HepG2 (cell line): ENCODE results near the gene CTXN1. TPM values are rescaled to one million over a fixed set of nuclear protein-coding genes. Genes with fewer than 3 reads are reported as not detected.

Source experiments
- ARID2 ChIP-seq: sonication (generic); formaldehyde crosslinking; IDR thresholded peaks from 2 replicates; pipeline ENCODE4 v1.8.1; 2022; ENCODE audit warnings: mild to moderate bottlenecking, missing genetic modification reagents, borderline replicate concordance
- CBX1 ChIP-seq: IDR thresholded peaks from one replicate; pipeline ENCODE4 v1.6.1; 2016; ENCODE audit warnings: antibody characterized with exemption, low read depth
- DNMT1 ChIP-seq: sonication (generic); formaldehyde crosslinking; IDR thresholded peaks from 2 replicates; pipeline ENCODE4 v1.5.1; 2020; ENCODE audit warnings: mild to moderate bottlenecking, missing genetic modification reagents
- FOXA1 ChIP-seq, 2 experiments: fragments of 450-650 bp in 1 of 2; sonication (generic) in 1 of 2; formaldehyde crosslinking in 1 of 2; IDR thresholded peaks; 2 replicates each; pipeline versions ENCODE4 v1.4.0 to v1.6.1; 2016 to 2020; ENCODE audit warnings: missing genetic modification reagents in 1 of 2
- FOXO4 ChIP-seq: sonication (generic); formaldehyde crosslinking; conservative IDR thresholded peaks from 2 replicates; pipeline ENCODE4 v1.8.1; 2023; ENCODE audit warnings: missing genetic modification reagents
- GATAD2A ChIP-seq: IDR thresholded peaks from 2 replicates; pipeline ENCODE4 v1.6.1; 2016
- HES4 ChIP-seq: sonication (generic); formaldehyde crosslinking; IDR thresholded peaks from 2 replicates; pipeline ENCODE4 v1.9.0; 2021; ENCODE audit warnings: mild to moderate bottlenecking, missing genetic modification reagents, borderline replicate concordance
- IKZF5 ChIP-seq: IDR thresholded peaks from 2 replicates; pipeline ENCODE4 v1.6.1; 2018; ENCODE audit warnings: missing genetic modification reagents, mild to moderate bottlenecking, missing compliant biosample characterization
- ISX ChIP-seq: sonication (generic); formaldehyde crosslinking; conservative IDR thresholded peaks from 2 replicates; pipeline ENCODE4 v1.5.0; 2020; ENCODE audit warnings: missing genetic modification reagents
- JUN ChIP-seq: sonication (generic); formaldehyde crosslinking; IDR thresholded peaks from 2 replicates; pipeline ENCODE4 v1.4.0; 2020; ENCODE audit warnings: mild to moderate bottlenecking, missing genetic modification reagents
- KLF16 ChIP-seq, 2 experiments: sonication (generic) in 1 of 2; formaldehyde crosslinking in 1 of 2; IDR thresholded peaks; 2 replicates each; pipeline versions ENCODE4 v1.6.1 to v1.8.0; 2016 to 2023; ENCODE audit warnings: missing genetic modification reagents in 2 of 2, missing compliant biosample characterization in 1 of 2
- MBD4 ChIP-seq: IDR thresholded peaks from 2 replicates; pipeline ENCODE4 v1.6.1; 2012; ENCODE audit warnings: low read length, inconsistent platforms, borderline replicate concordance
- POLR2AphosphoS2 ChIP-seq: IDR thresholded peaks from 2 replicates; pipeline ENCODE4 v1.6.1; 2011; ENCODE audit warnings: low read depth, low read length, improper control_type of control experiment
- RAD51 ChIP-seq: fragments of 450-650 bp; IDR thresholded peaks from 2 replicates; pipeline ENCODE4 v1.6.1; 2016; ENCODE audit warnings: borderline replicate concordance
- RBFOX2 ChIP-seq: fragments of 200-400 bp; formaldehyde crosslinking; IDR thresholded peaks from 2 replicates; pipeline ENCODE4 v1.6.1; 2017; ENCODE audit warnings: low read depth, mild to moderate bottlenecking, low read length
- SIX4 ChIP-seq: sonication (generic); formaldehyde crosslinking; IDR thresholded peaks from 2 replicates; pipeline ENCODE4 v1.4.0; 2020; ENCODE audit warnings: missing genetic modification reagents
- SRSF1 ChIP-seq: fragments of 200-400 bp; formaldehyde crosslinking; optimal IDR thresholded peaks from 2 replicates; pipeline ENCODE3; 2017; ENCODE audit warnings: mild to moderate bottlenecking, low read depth, low read length, moderate library complexity
- TBX3 ChIP-seq: fragments of 450-650 bp; IDR thresholded peaks from 2 replicates; pipeline ENCODE4 v1.6.1; 2017; ENCODE audit warnings: antibody characterized with exemption, mild to moderate bottlenecking, inconsistent platforms, borderline replicate concordance
- ZBTB46 ChIP-seq: sonication (generic); formaldehyde crosslinking; IDR thresholded peaks from 2 replicates; pipeline ENCODE4 v1.4.0; 2020; ENCODE audit warnings: mild to moderate bottlenecking, missing genetic modification reagents, borderline replicate concordance
- ZFP36L2 ChIP-seq: sonication (generic); formaldehyde crosslinking; IDR thresholded peaks from 2 replicates; pipeline ENCODE4 v1.4.0; 2020; ENCODE audit warnings: missing genetic modification reagents
- ZNF160 ChIP-seq: sonication (generic); formaldehyde crosslinking; IDR thresholded peaks from 2 replicates; pipeline ENCODE4 v1.8.0; 2022; ENCODE audit warnings: mild to moderate bottlenecking, inconsistent platforms, missing genetic modification reagents
- ZNF317 ChIP-seq: sonication (generic); formaldehyde crosslinking; IDR thresholded peaks from 2 replicates; pipeline ENCODE4 v1.5.0; 2020; ENCODE audit warnings: mild to moderate bottlenecking, missing genetic modification reagents
- ZNF484 ChIP-seq: sonication (generic); formaldehyde crosslinking; IDR thresholded peaks from 2 replicates; pipeline ENCODE4 v1.5.1; 2020; ENCODE audit warnings: mild to moderate bottlenecking, low read depth, missing genetic modification reagents, borderline replicate concordance
- ZNF850 ChIP-seq: sonication (generic); formaldehyde crosslinking; conservative IDR thresholded peaks from 2 replicates; pipeline ENCODE4 v1.9.0; 2021; ENCODE audit warnings: mild to moderate bottlenecking, missing genetic modification reagents
- ZSCAN22 ChIP-seq: sonication (generic); formaldehyde crosslinking; IDR thresholded peaks from 2 replicates; pipeline ENCODE4 v1.4.0; 2020; ENCODE audit warnings: mild to moderate bottlenecking, missing genetic modification reagents
- polyA plus RNA-seq, 8 experiments: library from polyadenylated mRNA; depleted of rRNA in 3 of 8; stranded (reverse) in 7 of 8; unstranded in 1 of 8; fragments of >200 nt; fragmentation: Illumina TruSeq in 4 of 8; extraction: Trizol in 4 of 8; gene quantifications; 2 replicates each; pipeline versions ENCODE4 v1.2.1 to v1.2.3, GENCODE V29; 2011 to 2016; ENCODE audit warnings: low read depth in 4 of 8, missing spikeins in 1 of 8, mixed read lengths in 1 of 8; ENCODE audit not compliant: insufficient read depth in 1 of 8
- total RNA-seq, 5 experiments: library from RNA; depleted of rRNA; stranded (reverse); fragments of >200 nt; fragmentation: Illumina TruSeq; extraction: Trizol; gene quantifications; 2 replicates each; pipeline ENCODE4 v1.2.3, GENCODE V29; 2016; ENCODE audit warnings: low read depth in 1 of 5
- TF ChIP-seq, protein P1 (sequence below): sonication (generic); formaldehyde crosslinking; IDR thresholded peaks from 2 replicates; pipeline ENCODE4 v1.8.0; 2022; ENCODE audit warnings: mild to moderate bottlenecking, missing genetic modification reagents, moderate library complexity

The CTXN1 gene
- total and polyA plus RNA-seq, 2 of the 13 experiments (the other 11 are each of a cell fraction or from before 2014, with no cell fraction given) = 0.11 TPM; not detected in 1

DNA sequence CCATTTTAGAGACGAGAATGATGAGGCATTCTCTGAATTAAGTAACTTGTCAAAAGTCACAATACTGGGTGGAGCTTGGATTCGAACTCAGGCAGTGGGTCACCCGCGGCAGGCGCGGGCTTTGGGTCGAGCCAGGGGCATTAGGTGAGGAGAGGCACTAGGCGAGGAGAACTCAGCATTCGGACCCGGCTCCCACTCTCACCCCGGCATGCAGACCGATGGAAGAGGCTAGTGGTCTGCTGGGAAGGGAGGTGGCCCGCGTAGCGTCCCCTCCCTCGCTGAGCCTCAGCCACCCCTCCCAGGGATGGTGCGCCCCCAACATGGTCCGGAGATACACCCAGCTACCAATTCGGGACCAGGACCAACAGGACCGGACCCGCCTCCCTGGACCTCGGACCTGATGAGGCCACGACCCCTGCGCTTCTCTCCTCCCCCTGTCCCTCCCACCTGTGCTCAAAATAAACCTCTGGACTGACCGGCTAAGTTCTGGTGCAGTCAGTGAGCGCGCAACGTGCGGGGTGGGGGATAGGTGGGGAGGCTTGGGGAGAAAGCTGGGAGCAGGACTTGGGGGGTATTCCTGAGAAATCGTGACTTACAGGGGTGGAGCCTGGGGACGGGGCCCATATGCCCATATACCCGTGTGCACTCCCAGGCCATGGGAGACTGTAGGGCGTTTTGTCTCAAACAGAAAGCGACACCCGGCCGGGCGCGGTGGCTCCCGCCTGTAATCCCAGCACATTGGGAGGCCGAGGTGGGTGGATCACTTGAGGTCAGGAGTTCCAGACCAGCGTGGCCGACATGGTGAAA, 7.1 kb downstream of the CTXN1 start (continued):
- TF ChIP-seq TBX3 (no peak), CBX1 (no peak), IKZF5 (CRISPR knock-in tag) (peak; percentile 38; the same call in 1 of the 2 replicates), MBD4 (no peak), FOXA1 (IDR thresholded peaks at IDR 0.05) (no peak), FOXA1 (CRISPR knock-in tag; IDR thresholded peaks at IDR 0.05) (peak; percentile 14; the same call in 1 of the 2 replicates), ARID2 (CRISPR knock-in tag) (no peak), RAD51 (no peak), POLR2AphosphoS2 (no peak), ZBTB46 (no peak), FOXO4 (CRISPR knock-in tag) (no peak), DNMT1 (CRISPR knock-in tag) (no peak), ZNF484 (CRISPR knock-in tag) (no peak), ZNF317 (CRISPR knock-in tag) (0 out of 2 replicates have a peak, but pooled peaks have one; percentile 18), JUN (CRISPR knock-in tag) (no peak), ZFP36L2 (no peak), ZSCAN22 (CRISPR knock-in tag) (peak; percentile 97), ISX (CRISPR knock-in tag) (no peak), HES4 (CRISPR knock-in tag) (no peak), ZNF850 (no peak), KLF16 (CRISPR knock-in tag; IDR thresholded peaks at IDR 0.05) (no peak), RBFOX2 (no peak; the same call in none of the 2 replicates), SIX4 (CRISPR knock-in tag) (no peak), ZNF160 (CRISPR knock-in tag) (no peak), SRSF1 (no peak), GATAD2A (CRISPR knock-in tag) (no peak; the same call in 1 of the 2 replicates)
- TF ChIP-seq, protein P1, sequence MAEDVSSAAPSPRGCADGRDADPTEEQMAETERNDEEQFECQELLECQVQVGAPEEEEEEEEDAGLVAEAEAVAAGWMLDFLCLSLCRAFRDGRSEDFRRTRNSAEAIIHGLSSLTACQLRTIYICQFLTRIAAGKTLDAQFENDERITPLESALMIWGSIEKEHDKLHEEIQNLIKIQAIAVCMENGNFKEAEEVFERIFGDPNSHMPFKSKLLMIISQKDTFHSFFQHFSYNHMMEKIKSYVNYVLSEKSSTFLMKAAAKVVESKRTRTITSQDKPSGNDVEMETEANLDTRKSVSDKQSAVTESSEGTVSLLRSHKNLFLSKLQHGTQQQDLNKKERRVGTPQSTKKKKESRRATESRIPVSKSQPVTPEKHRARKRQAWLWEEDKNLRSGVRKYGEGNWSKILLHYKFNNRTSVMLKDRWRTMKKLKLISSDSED (CRISPR knock-in tag) = no peak
